ENCODE measurements around the gene MAN1C1. TPM values are rescaled to one million over a fixed set of nuclear protein-coding genes. Genes with fewer than 3 reads are reported as not detected.

MAN1C1 gene
- total RNA-seq, 1 donor from 2014 or later, result 29.1 TPM

DNA sequence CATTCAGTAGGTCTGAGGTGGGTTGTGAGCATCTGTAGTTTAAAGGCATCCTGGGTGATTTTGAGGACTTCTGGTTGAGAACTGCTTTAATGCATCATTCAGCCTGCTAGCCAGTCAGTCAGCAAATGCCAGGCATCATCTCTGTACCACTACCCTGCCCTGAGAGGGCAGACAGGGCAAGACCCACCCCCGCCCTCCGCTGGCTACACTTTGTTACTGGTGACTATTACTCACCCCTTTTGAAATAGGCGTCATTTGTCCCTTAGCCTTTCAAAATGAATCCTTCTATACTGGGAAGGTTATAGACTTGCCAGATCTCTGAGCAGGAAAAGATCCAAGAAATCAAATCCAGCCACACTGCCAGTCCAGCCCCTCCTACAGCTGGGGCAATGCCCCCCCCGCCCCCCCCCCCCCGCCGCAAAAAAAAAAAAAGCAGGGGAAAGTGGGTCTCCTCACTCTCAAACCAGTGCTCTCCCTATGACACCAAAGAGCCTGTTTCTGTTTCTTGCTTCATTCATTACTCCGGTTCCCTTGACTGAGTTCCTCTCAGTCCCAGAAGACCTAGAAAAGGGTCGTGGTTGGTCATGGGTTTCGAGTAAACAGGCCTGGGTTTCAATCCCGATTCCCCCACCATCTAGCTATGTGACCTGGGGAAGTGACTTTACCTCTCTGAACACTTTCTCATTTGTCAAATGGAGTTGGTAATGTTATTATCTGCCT is 187.8 kb downstream of the MAN1C1 start:
- peaks cover 15% of the 10 kb centered on the region for H3K36me3 Mint-ChIP-seq (ENCODE audit: low read depth, unreplicated experiment)
- DNase-seq (ENCODE audit: low spot score), result no peak

DNA sequence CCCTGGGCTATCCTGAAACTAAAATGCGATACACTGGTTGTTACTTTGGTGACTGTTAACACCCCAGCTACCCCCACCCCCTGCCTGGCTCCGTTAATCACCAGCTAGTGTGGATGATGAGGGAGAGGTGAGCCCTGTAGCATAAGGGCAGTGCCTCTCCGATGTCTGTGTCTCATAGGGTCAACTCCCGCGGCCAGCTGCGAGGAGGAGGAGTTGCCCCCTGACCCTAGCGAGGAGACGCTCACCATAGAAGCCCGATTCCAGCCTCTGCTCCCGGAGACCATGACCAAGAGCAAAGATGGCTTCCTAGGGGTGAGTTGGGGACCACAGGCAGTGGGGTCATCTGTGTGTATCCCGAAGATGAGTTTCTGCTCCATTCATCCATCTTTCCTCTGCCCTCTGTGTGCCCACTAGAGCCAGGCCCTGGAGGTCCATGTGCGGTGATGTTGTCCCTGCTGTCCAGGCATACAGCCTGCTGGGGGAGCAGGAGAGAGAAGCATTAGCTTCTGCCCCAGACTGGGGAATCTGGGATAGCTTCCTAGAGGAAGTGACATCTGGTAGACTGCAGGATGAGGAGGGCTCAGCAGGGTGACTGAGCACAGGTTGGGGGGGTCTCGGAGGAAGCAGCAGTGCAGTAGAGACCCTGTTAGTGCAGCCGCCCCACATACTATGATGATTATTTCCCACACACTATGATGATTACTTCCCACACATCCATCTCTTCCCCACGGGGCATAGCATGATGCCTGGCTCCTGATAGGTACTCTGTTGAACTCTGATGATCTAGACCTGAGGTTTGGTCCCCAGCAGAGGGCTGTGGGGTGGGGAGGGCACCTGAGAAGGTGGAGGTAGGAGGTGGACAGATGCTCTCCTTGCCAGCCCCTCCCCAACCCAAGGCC is 188.6 kb downstream of the MAN1C1 start:
- no peaks in the 10 kb centered on the region for H3K9me3 Mint-ChIP-seq (ENCODE audit: unreplicated experiment)
- H3K36me3 Mint-ChIP-seq (ENCODE audit: low read depth, unreplicated experiment), result peaks cover 15% of the 10 kb centered on the region
- H3K4me3 Mint-ChIP-seq (ENCODE audit: unreplicated experiment), result peak overlapping the region; percentile 82
- no peak for TF ChIP-seq CTCF (IDR thresholded peaks at IDR 0.05; ENCODE audit: unreplicated experiment)
- no peak overlapping the region for H3K27ac Mint-ChIP-seq (ENCODE audit: unreplicated experiment)
- peaks cover 3% of the 10 kb centered on the region for H3K27me3 Mint-ChIP-seq (ENCODE audit: unreplicated experiment)
- no peak for DNase-seq (ENCODE audit: low spot score)
- H3K4me1 Mint-ChIP-seq (ENCODE audit: unreplicated experiment), result peaks cover 38% of the 10 kb centered on the region

More for the DNA sequence above, 187.8 kb downstream of the MAN1C1 start:
- no peak for TF ChIP-seq CTCF (IDR thresholded peaks at IDR 0.05; ENCODE audit: unreplicated experiment)
- H3K4me1 Mint-ChIP-seq (ENCODE audit: unreplicated experiment), result peaks cover 41% of the 10 kb centered on the region
- peaks cover 3% of the 10 kb centered on the region for H3K27me3 Mint-ChIP-seq (ENCODE audit: unreplicated experiment)
- no peak overlapping the region for H3K27ac Mint-ChIP-seq (ENCODE audit: unreplicated experiment)
- no peak overlapping the region for H3K4me3 Mint-ChIP-seq (ENCODE audit: unreplicated experiment)
- no peaks in the 10 kb centered on the region for H3K9me3 Mint-ChIP-seq (ENCODE audit: unreplicated experiment)

GRCh38 chr1:25805863-25806225 is 189.3 kb downstream of the MAN1C1 start:
- Mint-ChIP-seq H3K36me3 (ENCODE audit: low read depth, unreplicated experiment) (peaks cover 15% of the 10 kb centered on the region), H3K4me1 (ENCODE audit: unreplicated experiment) (peaks cover 34% of the 10 kb centered on the region), H3K27ac (ENCODE audit: unreplicated experiment) (peak overlapping the region; percentile 61), H3K9me3 (ENCODE audit: unreplicated experiment) (no peaks in the 10 kb centered on the region), H3K4me3 (ENCODE audit: unreplicated experiment) (peak overlapping the region; percentile 82), H3K27me3 (ENCODE audit: unreplicated experiment) (peaks cover 3% of the 10 kb centered on the region)
- TF ChIP-seq CTCF (IDR thresholded peaks at IDR 0.05; ENCODE audit: unreplicated experiment), result no peak
- DNase-seq (ENCODE audit: low spot score), result no peak

GRCh38 chr1:25806418-25806817 is 189.8 kb downstream of the MAN1C1 start:
- Mint-ChIP-seq H3K4me3 (ENCODE audit: unreplicated experiment) (peak overlapping the region; percentile 82), H3K9me3 (ENCODE audit: unreplicated experiment) (no peaks in the 10 kb centered on the region), H3K27ac (ENCODE audit: unreplicated experiment) (no peak overlapping the region), H3K4me1 (ENCODE audit: unreplicated experiment) (peaks cover 30% of the 10 kb centered on the region), H3K36me3 (ENCODE audit: low read depth, unreplicated experiment) (peaks cover 15% of the 10 kb centered on the region), H3K27me3 (ENCODE audit: unreplicated experiment) (peaks cover 3% of the 10 kb centered on the region)
- TF ChIP-seq CTCF (IDR thresholded peaks at IDR 0.05; ENCODE audit: unreplicated experiment), result no peak
- no peak for DNase-seq (ENCODE audit: low spot score)

Data from endothelial cell (in vitro differentiated cells).